ENCODE measurements around the gene PPP1R12A. TPM values are rescaled to one million over a fixed set of nuclear protein-coding genes. Genes with fewer than 3 reads are reported as not detected.

The PPP1R12A gene
- total and polyA plus RNA-seq, 9 donors = 28.9 to 104 (median 75.3) TPM

- no peaks in the 10 kb centered on the region for H3K27me3 ChIP-seq
- intact Hi-C loops (cut with DNase I) = no loop called here
Observed at GRCh38 chr12:79911889-79912656, 22.8 kb downstream of the PPP1R12A start.

GRCh38 chr12:79908366-79908765 lies 26.5 kb downstream of the PPP1R12A start:
- intact Hi-C loops (cut with DNase I) = no loop called here
- no peak overlapping the region for H3K27ac ChIP-seq
- peaks cover 4% of the 10 kb centered on the region for H3K4me1 ChIP-seq (ENCODE audit: insufficient read depth)
- DNase-seq = no peak
- no peaks in the 10 kb centered on the region for H3K27me3 ChIP-seq
- TF ChIP-seq, protein P1, sequence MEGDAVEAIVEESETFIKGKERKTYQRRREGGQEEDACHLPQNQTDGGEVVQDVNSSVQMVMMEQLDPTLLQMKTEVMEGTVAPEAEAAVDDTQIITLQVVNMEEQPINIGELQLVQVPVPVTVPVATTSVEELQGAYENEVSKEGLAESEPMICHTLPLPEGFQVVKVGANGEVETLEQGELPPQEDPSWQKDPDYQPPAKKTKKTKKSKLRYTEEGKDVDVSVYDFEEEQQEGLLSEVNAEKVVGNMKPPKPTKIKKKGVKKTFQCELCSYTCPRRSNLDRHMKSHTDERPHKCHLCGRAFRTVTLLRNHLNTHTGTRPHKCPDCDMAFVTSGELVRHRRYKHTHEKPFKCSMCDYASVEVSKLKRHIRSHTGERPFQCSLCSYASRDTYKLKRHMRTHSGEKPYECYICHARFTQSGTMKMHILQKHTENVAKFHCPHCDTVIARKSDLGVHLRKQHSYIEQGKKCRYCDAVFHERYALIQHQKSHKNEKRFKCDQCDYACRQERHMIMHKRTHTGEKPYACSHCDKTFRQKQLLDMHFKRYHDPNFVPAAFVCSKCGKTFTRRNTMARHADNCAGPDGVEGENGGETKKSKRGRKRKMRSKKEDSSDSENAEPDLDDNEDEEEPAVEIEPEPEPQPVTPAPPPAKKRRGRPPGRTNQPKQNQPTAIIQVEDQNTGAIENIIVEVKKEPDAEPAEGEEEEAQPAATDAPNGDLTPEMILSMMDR (IDR thresholded peaks at IDR 0.05) = no peak
- TF ChIP-seq POLR2A (IDR thresholded peaks at IDR 0.05) = no peak
- H3K4me3 ChIP-seq = no peak overlapping the region
- no peaks in the 10 kb centered on the region for H3K9me3 ChIP-seq
- no peaks in the 10 kb centered on the region for H3K36me3 ChIP-seq

More at GRCh38 chr12:79911889-79912656, 22.8 kb downstream of the PPP1R12A start:
- H3K9me3 ChIP-seq = no peaks in the 10 kb centered on the region
- H3K4me3 ChIP-seq = no peak overlapping the region
- no peak overlapping the region for H3K27ac ChIP-seq
- H3K4me1 ChIP-seq (ENCODE audit: insufficient read depth) = peaks cover 4% of the 10 kb centered on the region
- TF ChIP-seq POLR2A (IDR thresholded peaks at IDR 0.05) (no peak), EP300 (IDR thresholded peaks at IDR 0.05) (no peak)
- TF ChIP-seq, protein P1 (IDR thresholded peaks at IDR 0.05) = no peak
- WGBS, 3 donors = 74 to 79% (median 78%) methylated on average over 6 of the region's 6 CpGs
- DNase-seq = peak in 2 of 5 donors; percentile 11 to 21
- H3K36me3 ChIP-seq = no peaks in the 10 kb centered on the region

- Histone ChIP-seq H3K27ac (no peak overlapping the region), H3K4me1 (ENCODE audit: insufficient read depth) (peaks cover 4% of the 10 kb centered on the region), H3K27me3 (no peaks in the 10 kb centered on the region), H3K36me3 (no peaks in the 10 kb centered on the region), H3K9me3 (no peaks in the 10 kb centered on the region), H3K4me3 (no peak overlapping the region)
- DNase-seq = no peak
- WGBS, 3 donors = 78 to 89% (median 82%) methylated on average over 2 of the region's 2 CpGs
- intact Hi-C loops (cut with DNase I) = no loop called here
- TF ChIP-seq EP300 (IDR thresholded peaks at IDR 0.05) (no peak), POLR2A (IDR thresholded peaks at IDR 0.05) (no peak)
- TF ChIP-seq, protein P1 (IDR thresholded peaks at IDR 0.05) = no peak
Observed at GRCh38 chr12:79901506-79901905, 33.4 kb downstream of the PPP1R12A start.

DNA sequence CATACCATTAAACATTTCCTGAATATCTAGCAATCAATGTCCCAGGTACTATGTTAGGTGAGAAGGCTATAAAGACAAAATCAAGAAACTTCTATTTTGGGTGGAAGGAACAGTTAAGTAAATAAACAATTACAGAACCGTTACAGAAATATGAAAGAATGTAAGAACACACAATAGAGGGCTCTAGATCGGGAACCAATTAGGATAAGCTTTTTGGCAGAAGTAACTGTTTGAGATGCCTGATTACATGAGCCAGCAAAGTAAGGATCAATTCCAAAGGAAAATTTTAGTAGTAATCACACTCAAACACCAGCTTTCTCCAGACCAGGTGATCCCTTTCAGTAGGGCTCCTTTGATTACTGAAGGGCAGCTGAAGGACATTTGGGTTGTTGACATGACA lies 33.9 kb downstream of the PPP1R12A start:
- TF ChIP-seq EP300 (IDR thresholded peaks at IDR 0.05) (no peak), POLR2A (IDR thresholded peaks at IDR 0.05) (no peak)
- TF ChIP-seq, protein P1 (IDR thresholded peaks at IDR 0.05) = no peak

More for the DNA sequence above, 33.9 kb downstream of the PPP1R12A start:
- WGBS, 3 donors = 16 to 29% (median 22%) methylated on average over 2 of the region's 2 CpGs
- no peak for DNase-seq
- no peaks in the 10 kb centered on the region for H3K9me3 ChIP-seq
- intact Hi-C loops (cut with DNase I) = no loop called here
- no peak overlapping the region for H3K27ac ChIP-seq
- H3K4me3 ChIP-seq = no peak overlapping the region
- peaks cover 6% of the 10 kb centered on the region for H3K4me1 ChIP-seq (ENCODE audit: insufficient read depth)
- no peaks in the 10 kb centered on the region for H3K36me3 ChIP-seq
- H3K27me3 ChIP-seq = no peaks in the 10 kb centered on the region
